HG03095 (cell line): ENCODE measurements around the gene TLE4.

ENCODE experiments used
- ATAC-seq: cut with Tn5 transposase; IDR thresholded peaks from one replicate; pipeline ENCODE4 v1.9.1; 2021; ENCODE audit warnings: moderate library complexity; ENCODE audit not compliant: unreplicated experiment

Gene TLE4

DNA sequence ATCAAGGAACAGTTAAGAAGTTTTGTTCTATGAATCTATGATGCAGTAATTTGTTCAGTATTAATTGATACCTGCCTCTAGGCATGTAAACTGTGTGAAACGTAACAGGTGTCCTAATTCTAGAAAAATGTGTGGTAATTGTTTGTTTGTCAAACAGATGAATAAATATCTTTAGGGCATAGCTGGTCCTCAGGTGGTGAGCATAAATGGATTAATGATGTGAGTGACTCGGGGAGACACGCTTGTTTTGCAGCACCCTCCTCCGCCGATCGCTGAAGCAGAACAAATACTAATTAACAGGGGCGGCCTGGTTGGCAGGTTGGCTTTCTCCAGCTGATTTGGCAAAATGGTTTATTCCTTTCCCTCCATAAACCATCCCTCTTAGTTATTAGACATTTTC lies 88.8 kb downstream of the TLE4 start:
- no peak for ATAC-seq

- ATAC-seq = no peak
These were observed 89.5 kb downstream of the TLE4 start for GRCh38 chr9:79661279-79661678.

GRCh38 chr9:79661886-79662536 lies 90.2 kb downstream of the TLE4 start:
- no peak for ATAC-seq

DNA sequence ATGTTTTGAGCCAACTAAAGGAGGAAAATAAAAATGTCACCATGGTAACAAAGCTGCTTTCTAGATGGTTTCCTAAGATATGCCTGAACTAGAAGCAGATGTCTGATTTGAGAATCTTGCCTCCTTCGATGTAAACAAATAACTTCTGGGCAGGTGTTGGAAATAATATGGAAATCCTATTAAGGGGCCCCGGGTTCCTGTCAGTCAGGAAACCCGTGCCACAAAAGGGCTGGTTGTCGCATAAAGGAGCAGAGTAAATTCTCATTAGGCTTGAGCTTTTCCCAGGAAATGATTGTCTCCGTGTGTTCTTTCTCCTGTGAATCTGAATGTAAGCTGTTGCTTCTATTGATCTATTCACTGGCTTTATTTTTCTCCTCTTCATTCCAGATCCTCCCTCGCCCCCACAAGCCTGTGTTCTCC lies 90.8 kb downstream of the TLE4 start:
- no peak for ATAC-seq

GRCh38 chr9:79663300-79663699 lies 91.5 kb downstream of the TLE4 start:
- no peak for ATAC-seq

GRCh38 chr9:79663878-79664277 lies 92.1 kb downstream of the TLE4 start:
- no peak for ATAC-seq

DNA sequence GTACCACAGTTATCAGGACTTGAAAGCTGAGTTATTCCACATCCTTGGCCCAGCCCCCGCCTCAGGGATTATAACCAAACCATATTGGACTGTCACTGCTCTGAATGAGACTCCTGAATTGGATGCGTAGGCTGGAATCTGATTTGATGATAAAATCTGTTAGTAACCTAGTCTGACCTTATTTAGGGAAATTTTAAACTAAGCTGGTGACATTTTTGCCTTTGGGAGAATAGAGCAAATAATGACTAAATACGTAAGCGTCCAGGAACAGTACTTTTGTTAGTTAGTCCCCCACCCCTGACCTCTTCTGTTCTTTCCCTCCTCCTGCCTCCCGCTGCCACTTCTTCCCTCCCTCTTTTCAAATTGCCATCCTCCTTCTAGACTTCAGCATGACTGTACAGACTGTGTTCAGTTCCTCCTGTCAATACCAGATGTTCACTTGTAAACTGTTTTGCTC lies 92.6 kb downstream of the TLE4 start:
- ATAC-seq = no peak

- no peak for ATAC-seq
These were observed 93.6 kb downstream of the TLE4 start for GRCh38 chr9:79665369-79665768.

- ATAC-seq = no peak
These were observed 94.2 kb downstream of the TLE4 start for GRCh38 chr9:79665931-79666330.

GRCh38 chr9:79667120-79667519 lies 95.4 kb downstream of the TLE4 start:
- no peak for ATAC-seq

DNA sequence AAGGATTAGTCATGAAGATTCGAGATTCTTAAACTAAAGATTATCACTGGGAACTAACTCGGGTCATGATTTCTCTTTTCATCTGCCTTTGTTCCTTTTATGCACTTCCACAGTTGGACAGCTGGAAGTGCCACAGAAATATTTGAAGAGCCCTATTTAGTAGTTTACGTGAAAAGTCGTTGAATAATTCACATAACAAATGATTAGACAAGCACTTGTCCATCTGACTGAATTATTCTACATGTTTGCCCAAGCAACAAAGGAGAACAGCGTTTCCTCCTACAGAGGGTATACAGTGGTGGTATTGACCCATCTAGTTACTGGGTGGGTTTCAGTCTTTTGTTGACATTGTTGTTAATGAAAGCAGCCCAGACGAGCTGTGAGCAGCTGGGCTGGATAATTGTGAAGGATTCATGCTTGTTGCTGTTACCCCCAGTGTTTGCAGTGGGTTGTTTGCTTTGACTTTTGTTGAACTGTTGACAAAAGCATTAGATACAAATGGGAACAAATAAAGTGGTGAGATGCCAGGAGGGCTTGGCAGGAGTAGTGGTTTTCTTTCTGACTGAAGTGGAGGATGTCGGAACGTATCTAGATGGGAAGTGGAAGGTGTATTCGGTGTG lies 96.2 kb downstream of the TLE4 start:
- no peak for ATAC-seq

DNA sequence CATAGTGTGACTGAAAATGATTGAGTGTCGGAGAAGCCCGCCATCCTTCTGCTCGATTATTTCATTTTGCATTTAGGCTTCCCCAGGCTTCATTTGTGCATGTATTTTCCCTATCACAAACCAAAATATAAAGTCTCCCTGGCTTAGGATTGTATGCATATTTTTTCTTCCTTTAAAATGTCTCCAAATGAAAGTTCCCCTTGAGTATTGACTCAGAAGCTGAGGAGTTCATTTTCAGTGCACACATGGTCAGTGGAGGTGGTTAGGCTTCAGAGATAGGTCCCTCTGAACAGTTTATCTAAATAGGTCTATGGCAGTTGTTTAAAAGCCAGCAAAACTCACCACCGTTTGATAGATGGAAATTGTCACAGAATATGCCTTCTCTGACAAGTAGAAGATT lies 97.2 kb downstream of the TLE4 start:
- no peak for ATAC-seq

DNA sequence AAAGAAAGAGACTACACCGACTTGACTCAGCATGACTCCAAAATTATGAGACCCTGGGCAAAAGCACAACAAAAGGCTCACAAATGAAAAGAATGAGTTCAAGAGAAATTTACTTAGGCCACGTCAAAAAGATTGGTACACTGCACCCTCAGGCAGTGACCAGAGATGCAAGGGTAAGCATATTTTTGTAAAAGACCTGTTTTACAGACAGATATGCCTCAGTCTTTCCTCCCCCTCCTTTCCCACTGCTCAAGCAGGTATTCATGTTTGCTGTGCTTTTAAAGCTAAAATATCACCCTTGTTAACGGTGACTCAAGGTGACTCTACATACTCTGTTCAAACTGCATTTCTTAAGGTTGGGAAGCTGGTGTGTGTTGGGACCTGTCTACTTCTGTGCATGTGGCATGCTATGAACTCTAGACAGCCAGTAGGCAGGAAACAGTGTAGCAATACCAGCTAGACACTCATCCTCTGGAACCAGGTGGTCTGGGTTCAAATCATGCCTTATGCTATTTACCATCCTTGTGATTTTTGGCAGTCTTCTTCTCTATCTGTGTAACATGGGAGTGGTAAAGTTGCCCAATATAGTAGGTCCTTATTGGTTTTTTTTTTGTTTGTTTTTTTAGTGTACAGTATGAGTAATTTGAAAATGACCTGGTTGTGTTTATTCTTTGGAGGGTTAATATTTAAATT lies 98.7 kb downstream of the TLE4 start:
- no peak for ATAC-seq

DNA sequence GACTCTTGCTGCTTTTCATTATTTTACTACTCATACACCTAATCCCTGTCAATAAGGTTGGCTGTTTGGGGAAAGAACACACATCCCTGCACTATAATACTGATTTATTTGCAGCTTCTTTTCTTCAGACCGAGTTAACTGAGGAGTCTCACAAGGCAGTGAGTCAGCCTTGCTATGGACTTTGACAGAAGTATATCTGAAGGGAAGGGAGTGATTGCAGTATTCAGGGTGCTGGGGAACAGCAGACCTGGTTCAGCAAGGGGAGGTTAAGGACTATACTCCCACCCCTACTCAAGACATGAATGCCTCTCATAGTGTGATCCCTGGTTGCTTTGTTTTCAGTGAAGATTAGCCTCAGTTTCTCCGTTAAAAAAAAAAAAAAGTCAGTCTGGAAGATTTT lies 99.8 kb downstream of the TLE4 start:
- ATAC-seq = no peak

DNA sequence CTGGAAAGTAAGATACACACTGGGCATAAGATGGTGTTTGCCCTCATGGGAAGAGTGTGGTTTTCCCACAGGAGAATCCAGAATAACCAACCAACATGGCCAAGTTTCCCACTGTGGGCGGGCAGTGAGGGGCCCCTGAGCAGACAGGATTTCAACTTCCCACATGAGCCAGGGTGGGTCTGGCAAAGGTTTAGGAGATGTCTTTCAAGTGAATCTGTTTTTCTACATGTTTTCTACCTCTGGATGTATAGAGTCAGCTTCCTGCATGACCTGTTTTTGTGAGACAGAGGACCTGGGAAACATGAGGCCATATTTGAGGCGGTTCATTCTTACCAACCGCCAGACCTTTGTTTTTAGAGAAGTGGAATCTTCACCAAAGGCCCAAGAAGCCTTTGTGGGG lies 100.5 kb downstream of the TLE4 start:
- ATAC-seq = no peak

GRCh38 chr9:79672891-79673290 lies 101.1 kb downstream of the TLE4 start:
- ATAC-seq = no peak

GRCh38 chr9:79673614-79674013 lies 101.8 kb downstream of the TLE4 start:
- ATAC-seq = peak; percentile 70

- peak; percentile 48 for ATAC-seq
These were observed 102.5 kb downstream of the TLE4 start for GRCh38 chr9:79674052-79674777.

DNA sequence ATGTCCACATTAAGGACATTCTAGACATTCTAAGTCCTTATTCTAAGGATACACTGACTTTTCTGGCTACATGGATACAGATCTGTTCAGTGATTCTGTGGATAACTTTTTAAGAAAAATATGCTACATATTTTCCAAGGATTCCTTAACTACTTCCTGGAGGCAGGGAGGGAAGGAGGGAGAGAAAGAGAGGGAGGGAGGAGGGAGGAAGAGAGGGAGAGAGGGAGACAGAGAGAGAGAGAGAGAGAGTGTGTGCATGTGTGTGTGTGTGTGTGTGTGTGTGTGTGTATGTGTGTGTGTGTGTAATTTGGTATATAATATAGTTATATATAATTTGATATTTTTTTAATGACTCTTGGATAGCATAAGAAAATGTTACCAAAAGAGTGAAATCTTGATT lies 109.8 kb downstream of the TLE4 start:
- no peak for ATAC-seq

- no peak for ATAC-seq
These were observed 110.4 kb downstream of the TLE4 start for GRCh38 chr9:79682076-79682736.

- no peak for ATAC-seq
These were observed 112.3 kb downstream of the TLE4 start for GRCh38 chr9:79684059-79684458.
